HepG2 (cell line): ENCODE results near the gene TMEM151A. TPM values are rescaled to one million over a fixed set of nuclear protein-coding genes. Genes with fewer than 3 reads are reported as not detected.

Experiments
- AHR ChIP-seq: IDR thresholded peaks from 2 replicates; pipeline ENCODE4 v1.6.1; 2018; ENCODE audit warnings: missing genetic modification reagents, missing compliant biosample characterization
- EED ChIP-seq: sonication (generic); formaldehyde crosslinking; IDR thresholded peaks from 2 replicates; pipeline ENCODE4 v1.5.0; 2020; ENCODE audit warnings: mild to moderate bottlenecking, missing genetic modification reagents
- ELF1 ChIP-seq: sonication (generic); formaldehyde crosslinking; IDR thresholded peaks from 2 replicates; pipeline ENCODE4 v1.4.0; 2020; ENCODE audit warnings: missing genetic modification reagents
- GATA4 ChIP-seq: sonication (generic); IDR thresholded peaks from 2 replicates; pipeline ENCODE4 v1.6.1; 2016; ENCODE audit warnings: antibody characterized with exemption, low read depth, borderline replicate concordance
- KDM2A ChIP-seq: sonication (generic); formaldehyde crosslinking; IDR thresholded peaks from 2 replicates; pipeline ENCODE4 v1.4.0; 2020; ENCODE audit warnings: low read depth, missing genetic modification reagents, borderline replicate concordance
- KLF12 ChIP-seq: sonication (generic); formaldehyde crosslinking; IDR thresholded peaks from 2 replicates; pipeline ENCODE4 v1.4.0; 2020; ENCODE audit warnings: missing genetic modification reagents, borderline replicate concordance
- MXD4 ChIP-seq: IDR thresholded peaks from 2 replicates; pipeline ENCODE4 v1.6.1; 2016; ENCODE audit warnings: mild to moderate bottlenecking, missing biosample characterization, missing genetic modification reagents
- PPARG ChIP-seq: conservative IDR thresholded peaks from 2 replicates; pipeline ENCODE4 v1.6.1; 2016; ENCODE audit warnings: missing biosample characterization, missing genetic modification reagents
- REPIN1 ChIP-seq: sonication (generic); formaldehyde crosslinking; IDR thresholded peaks from 2 replicates; pipeline ENCODE4 v1.8.0; 2022; ENCODE audit warnings: missing genetic modification reagents, low read depth, mild to moderate bottlenecking, borderline replicate concordance
- SMC3 ChIP-seq: IDR thresholded peaks from 2 replicates; pipeline ENCODE4 v1.6.1; 2011; ENCODE audit warnings: low read length, improper control_type of control experiment
- SMYD3 ChIP-seq: sonication (generic); formaldehyde crosslinking; IDR thresholded peaks from 2 replicates; pipeline ENCODE4 v1.8.1; 2023; ENCODE audit warnings: mild to moderate bottlenecking, missing genetic modification reagents
- SRY ChIP-seq: sonication (generic); formaldehyde crosslinking; IDR thresholded peaks from 2 replicates; pipeline ENCODE4 v1.8.0; 2022; ENCODE audit warnings: mild to moderate bottlenecking, missing genetic modification reagents
- ZFP37 ChIP-seq: sonication (generic); formaldehyde crosslinking; IDR thresholded peaks from 2 replicates; pipeline ENCODE4 v1.4.0; 2020; ENCODE audit warnings: missing genetic modification reagents, borderline replicate concordance
- ZNF101 ChIP-seq: sonication (generic); formaldehyde crosslinking; IDR thresholded peaks from 2 replicates; pipeline ENCODE4 v1.4.0; 2020; ENCODE audit warnings: mild to moderate bottlenecking, low read depth, missing genetic modification reagents, borderline replicate concordance
- ZNF20 ChIP-seq: sonication (generic); formaldehyde crosslinking; IDR thresholded peaks from 2 replicates; pipeline ENCODE4 v1.4.0; 2020; ENCODE audit warnings: mild to moderate bottlenecking, moderate library complexity, missing genetic modification reagents
- ZNF598 ChIP-seq: sonication (generic); formaldehyde crosslinking; IDR thresholded peaks from 2 replicates; pipeline ENCODE4 v1.5.1; 2020; ENCODE audit warnings: mild to moderate bottlenecking, missing genetic modification reagents, borderline replicate concordance
- ZNF792 ChIP-seq: IDR thresholded peaks from 2 replicates; pipeline ENCODE4 v1.6.1; 2016
- polyA plus RNA-seq, 8 experiments: library from polyadenylated mRNA; depleted of rRNA in 3 of 8; stranded (reverse) in 7 of 8; unstranded in 1 of 8; fragments of >200 nt; fragmentation: Illumina TruSeq in 4 of 8; extraction: Trizol in 4 of 8; gene quantifications; 2 replicates each; pipeline versions ENCODE4 v1.2.1 to v1.2.3, GENCODE V29; 2011 to 2016; ENCODE audit warnings: low read depth in 4 of 8, missing spikeins in 1 of 8, mixed read lengths in 1 of 8; ENCODE audit not compliant: insufficient read depth in 1 of 8
- total RNA-seq, 5 experiments: library from RNA; depleted of rRNA; stranded (reverse); fragments of >200 nt; fragmentation: Illumina TruSeq; extraction: Trizol; gene quantifications; 2 replicates each; pipeline ENCODE4 v1.2.3, GENCODE V29; 2016; ENCODE audit warnings: low read depth in 1 of 5
- TF ChIP-seq, protein P1 (sequence below): sonication (generic); formaldehyde crosslinking; IDR thresholded peaks from 2 replicates; pipeline ENCODE4 v1.5.0; 2020; ENCODE audit warnings: missing genetic modification reagents
- TF ChIP-seq, protein P2 (sequence below): sonication (generic); formaldehyde crosslinking; IDR thresholded peaks from 2 replicates; pipeline ENCODE4 v1.5.0; 2020; ENCODE audit warnings: missing genetic modification reagents, mild to moderate bottlenecking, borderline replicate concordance
- TF ChIP-seq, protein P3 (sequence below): sonication (generic); formaldehyde crosslinking; IDR thresholded peaks from 2 replicates; pipeline ENCODE4 v1.8.0; 2022; ENCODE audit warnings: mild to moderate bottlenecking, missing genetic modification reagents, moderate library complexity

TMEM151A gene
- total and polyA plus RNA-seq, 2 of the 13 experiments (the other 11 are each of a cell fraction or from before 2014, with no cell fraction given): 0.18 to 0.33 TPM

DNA sequence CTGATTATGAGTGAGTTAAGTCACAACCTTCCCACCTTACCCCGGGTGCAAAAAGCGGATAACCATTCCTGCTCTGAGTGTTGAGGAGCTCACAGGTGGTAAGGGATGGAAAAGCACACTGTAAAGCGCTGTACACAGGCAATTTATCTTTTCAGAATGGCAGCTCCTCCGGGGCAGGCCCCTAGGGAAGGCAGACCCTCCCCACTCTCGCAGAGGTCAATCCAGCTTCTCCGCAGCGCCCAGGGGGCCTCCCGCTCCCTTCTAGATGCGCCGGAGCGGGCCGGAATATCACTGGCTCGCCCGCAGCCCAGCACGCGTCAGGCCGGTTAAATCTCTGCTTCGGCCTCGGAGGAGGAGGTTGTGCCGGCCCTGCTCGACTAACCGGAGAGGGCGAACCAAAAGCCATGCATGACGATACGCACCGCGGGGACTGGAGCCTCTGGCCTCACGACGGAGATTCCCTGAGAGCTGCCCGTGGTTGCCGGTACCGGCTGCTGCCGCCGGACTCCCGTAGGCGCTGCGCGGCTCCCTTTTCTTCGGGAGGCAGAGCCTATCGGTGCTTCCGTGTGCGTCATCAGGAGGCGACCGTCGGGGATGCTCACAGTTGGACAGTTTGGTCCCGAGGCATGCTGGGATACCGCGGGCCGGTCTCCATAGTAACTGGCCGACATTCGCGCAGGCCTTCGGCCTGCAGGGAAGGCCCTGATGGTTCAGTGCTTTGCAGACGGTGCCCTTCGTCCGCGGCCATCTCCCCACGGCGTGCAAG lies 53.0 kb downstream of the TMEM151A start, which contains the start of gene BRMS1 (continued):
- TF ChIP-seq, protein P1, sequence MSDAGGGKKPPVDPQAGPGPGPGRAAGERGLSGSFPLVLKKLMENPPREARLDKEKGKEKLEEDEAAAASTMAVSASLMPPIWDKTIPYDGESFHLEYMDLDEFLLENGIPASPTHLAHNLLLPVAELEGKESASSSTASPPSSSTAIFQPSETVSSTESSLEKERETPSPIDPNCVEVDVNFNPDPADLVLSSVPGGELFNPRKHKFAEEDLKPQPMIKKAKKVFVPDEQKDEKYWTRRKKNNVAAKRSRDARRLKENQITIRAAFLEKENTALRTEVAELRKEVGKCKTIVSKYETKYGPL (CRISPR knock-in tag): no peak
- TF ChIP-seq ZNF20 (CRISPR knock-in tag) (no peak), PPARG (peak; percentile 35; the same call in 1 of the 2 replicates), ZFP37 (CRISPR knock-in tag) (no peak), ELF1 (CRISPR knock-in tag) (peak; percentile 99), AHR (0 out of 2 replicates have a peak, but pooled peaks have one; percentile 34), SMC3 (no peak), SMYD3 (CRISPR knock-in tag) (0 out of 2 replicates have a peak, but pooled peaks have one; percentile 58), MXD4 (CRISPR knock-in tag) (peak; percentile 59), ZNF598 (0 out of 2 replicates have a peak, but pooled peaks have one; percentile 19), SRY (peak; percentile 89), EED (no peak), ZNF792 (CRISPR knock-in tag) (peak; percentile 56; the same call in 1 of the 2 replicates), KDM2A (CRISPR knock-in tag) (peak; percentile 97), GATA4 (peak; percentile 35; the same call in 1 of the 2 replicates), KLF12 (CRISPR knock-in tag) (0 out of 2 replicates have a peak, but pooled peaks have one; percentile 46), ZNF101 (CRISPR knock-in tag) (no peak; the same call in 1 of the 2 replicates), REPIN1 (CRISPR knock-in tag) (peak; percentile 55; the same call in 1 of the 2 replicates)
- TF ChIP-seq, protein P2, sequence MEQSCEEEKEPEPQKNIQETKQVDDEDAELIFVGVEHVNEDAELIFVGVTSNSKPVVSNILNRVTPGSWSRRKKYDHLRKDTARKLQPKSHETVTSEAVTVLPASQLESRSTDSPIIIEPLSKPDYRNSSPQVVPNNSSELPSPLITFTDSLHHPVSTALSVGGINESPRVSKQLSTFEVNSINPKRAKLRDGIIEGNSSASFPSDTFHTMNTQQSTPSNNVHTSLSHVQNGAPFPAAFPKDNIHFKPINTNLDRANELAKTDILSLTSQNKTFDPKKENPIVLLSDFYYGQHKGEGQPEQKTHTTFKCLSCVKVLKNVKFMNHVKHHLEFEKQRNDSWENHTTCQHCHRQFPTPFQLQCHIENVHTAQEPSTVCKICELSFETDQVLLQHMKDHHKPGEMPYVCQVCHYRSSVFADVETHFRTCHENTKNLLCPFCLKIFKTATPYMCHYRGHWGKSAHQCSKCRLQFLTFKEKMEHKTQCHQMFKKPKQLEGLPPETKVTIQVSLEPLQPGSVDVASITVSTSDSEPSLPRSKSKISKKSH: no peak; the same call in 1 of the 2 replicates
- TF ChIP-seq, protein P3, sequence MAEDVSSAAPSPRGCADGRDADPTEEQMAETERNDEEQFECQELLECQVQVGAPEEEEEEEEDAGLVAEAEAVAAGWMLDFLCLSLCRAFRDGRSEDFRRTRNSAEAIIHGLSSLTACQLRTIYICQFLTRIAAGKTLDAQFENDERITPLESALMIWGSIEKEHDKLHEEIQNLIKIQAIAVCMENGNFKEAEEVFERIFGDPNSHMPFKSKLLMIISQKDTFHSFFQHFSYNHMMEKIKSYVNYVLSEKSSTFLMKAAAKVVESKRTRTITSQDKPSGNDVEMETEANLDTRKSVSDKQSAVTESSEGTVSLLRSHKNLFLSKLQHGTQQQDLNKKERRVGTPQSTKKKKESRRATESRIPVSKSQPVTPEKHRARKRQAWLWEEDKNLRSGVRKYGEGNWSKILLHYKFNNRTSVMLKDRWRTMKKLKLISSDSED: no peak
